Uterus (tissue), 2 donors: Measurements from ENCODE around the gene HMGXB3.

Source experiments
- CTCF ChIP-seq, 4 experiments: fragments of 200-600 bp in 2 of 4; fragments of 450-650 bp in 2 of 4; sonication (generic) in 2 of 4; IDR thresholded peaks; one replicate each; pipeline ENCODE4 v1.5.1; 2016 to 2019; ENCODE audit warnings: antibody characterized with exemption in 4 of 4, mild to moderate bottlenecking in 2 of 4, moderate library complexity in 1 of 4
- POLR2A ChIP-seq, 2 donors: fragments of 450-650 bp; IDR thresholded peaks; one replicate each; pipeline ENCODE4 v1.6.1; 2016; ENCODE audit warnings: antibody characterized with exemption in 2 of 2, mild to moderate bottlenecking in 1 of 2, moderate library complexity in 1 of 2

GRCh38 chr5:149960272-149961185, 40.0 kb upstream of the HMGXB3 start, which contains the start of gene SLC26A2:
- TF ChIP-seq CTCF (IDR thresholded peaks at IDR 0.05) (peak; percentile 3 to 16 (median 14)), POLR2A (IDR thresholded peaks at IDR 0.05) (peak; percentile 93 to 98)
